IMR-90 (cell line): Measurements from ENCODE around the gene MTUS2. TPM values are rescaled to one million over a fixed set of nuclear protein-coding genes. Genes with fewer than 3 reads are reported as not detected.

Experiments
- ATAC-seq: fragments of 200-7000 bp; cut with Tn5 transposase; 2 replicates; pipeline ENCODE4 v1.9.1; 2020; ENCODE audit warnings: low read depth, mild to moderate bottlenecking, moderate library complexity
- BruUV-seq: library from RNA; stranded (reverse); fragments of 400-500 nt; replicated peaks from 2 replicates; lab custom pipeline; 2021; lab: Mats Ljungman, UMichigan
- CTCF ChIA-PET: fragments of 300-600 bp; formaldehyde crosslinking; extraction: SDS; loops from one replicate; lab custom pipeline; 2021; ENCODE audit warnings: antibody characterized with exemption; lab: Yijun Ruan, JAX
- POLR2A ChIA-PET: fragments of 300-600 bp; sonication (Branson Sonifier 250); formaldehyde crosslinking; loops from one replicate; lab custom pipeline; 2022; ENCODE audit warnings: antibody characterized with exemption; ENCODE audit not compliant: unreplicated experiment; lab: Charles Lee
- DNase-seq: peaks from one replicate; pipeline ENCODE4 v3.0.0; 2013
- H2AFZ ChIP-seq: replicated peaks from 2 replicates; pipeline ENCODE3; 2013; ENCODE audit warnings: low read length, mild to moderate bottlenecking; ENCODE audit not compliant: poor library complexity
- H2AK5ac ChIP-seq: 2 replicates; pipeline ENCODE4 v1.6.1; 2013; ENCODE audit warnings: low read depth, low read length, inconsistent platforms
- H2AK9ac ChIP-seq: replicated peaks from 2 replicates; pipeline ENCODE3; 2013; ENCODE audit warnings: mild to moderate bottlenecking, low read depth, low read length, moderate library complexity; ENCODE audit not compliant: poor library complexity
- H2BK120ac ChIP-seq: 2 replicates; pipeline ENCODE4 v1.6.1; 2013; ENCODE audit warnings: low read depth, low read length, inconsistent platforms
- H2BK15ac ChIP-seq: 3 replicates; pipeline ENCODE4 v1.6.1; 2013; ENCODE audit warnings: low read depth, low read length, inconsistent platforms
- H2BK20ac ChIP-seq: 2 replicates; pipeline ENCODE4 v1.6.1; 2013; ENCODE audit warnings: low read depth, mild to moderate bottlenecking, inconsistent platforms, low read length, moderate library complexity
- H2BK5ac ChIP-seq: 2 replicates; pipeline ENCODE4 v1.6.1; 2013; ENCODE audit warnings: mild to moderate bottlenecking, low read depth, low read length, inconsistent platforms; ENCODE audit not compliant: poor library complexity, severe bottlenecking
- H3K14ac ChIP-seq: replicated peaks from 2 replicates; pipeline ENCODE4 v1.6.1; 2013; ENCODE audit warnings: low read depth, low read length, inconsistent platforms
- H3K18ac ChIP-seq: 2 replicates; pipeline ENCODE4 v1.6.1; 2013; ENCODE audit warnings: low read depth, low read length, control low read depth
- H3K23ac ChIP-seq: 2 replicates; pipeline ENCODE4 v1.6.1; 2013; ENCODE audit warnings: low read depth, low read length, inconsistent platforms
- H3K27ac ChIP-seq: 2 replicates; pipeline ENCODE4 v1.5.1; 2013; ENCODE audit warnings: mild to moderate bottlenecking, control low read depth, low read length; ENCODE audit not compliant: insufficient read depth
- H3K27me3 ChIP-seq: 2 replicates; pipeline ENCODE4 v1.6.1; 2013; ENCODE audit warnings: low read length; ENCODE audit not compliant: control insufficient read depth, insufficient read depth
- H3K36me3 ChIP-seq: 2 replicates; pipeline ENCODE4 v1.6.1; 2013; ENCODE audit warnings: low read length, mixed read lengths; ENCODE audit not compliant: control insufficient read depth, insufficient read depth
- H3K4ac ChIP-seq: 2 replicates; pipeline ENCODE4 v1.6.1; 2013; ENCODE audit warnings: low read depth, low read length, inconsistent platforms
- H3K4me1 ChIP-seq: 2 replicates; pipeline ENCODE4 v1.6.1; 2013; ENCODE audit warnings: low read length, mixed read lengths; ENCODE audit not compliant: control insufficient read depth, insufficient read depth
- H3K4me2 ChIP-seq: 2 replicates; pipeline ENCODE4 v1.6.1; 2013; ENCODE audit warnings: low read depth, mild to moderate bottlenecking, control low read depth, low read length, moderate library complexity
- H3K4me3 ChIP-seq: 2 replicates; pipeline ENCODE4 v1.5.1; 2013; ENCODE audit warnings: low read depth, mild to moderate bottlenecking, control low read depth, low read length, moderate library complexity; ENCODE audit not compliant: insufficient read depth
- H3K56ac ChIP-seq: 2 replicates; pipeline ENCODE4 v1.6.1; 2013; ENCODE audit warnings: low read length, inconsistent platforms; ENCODE audit not compliant: insufficient read depth; ENCODE audit errors: extremely low read depth
- H3K79me1 ChIP-seq, 2 experiments: 2 replicates each; pipeline ENCODE4 v1.6.1; 2013; ENCODE audit warnings: low read length in 2 of 2, inconsistent platforms in 1 of 2, low read depth in 1 of 2
- H3K9ac ChIP-seq: 2 replicates; pipeline ENCODE4 v1.6.1; 2013; ENCODE audit warnings: low read depth, low read length, control low read depth
- H3K9me1 ChIP-seq: 2 replicates; pipeline ENCODE4 v1.6.1; 2013; ENCODE audit warnings: low read length, inconsistent platforms; ENCODE audit not compliant: insufficient read depth
- H3K9me3 ChIP-seq: 2 replicates; pipeline ENCODE4 v1.6.1; 2013; ENCODE audit warnings: low read length; ENCODE audit not compliant: control insufficient read depth, insufficient read depth
- H4K20me1 ChIP-seq: 2 replicates; pipeline ENCODE4 v1.6.1; 2013; ENCODE audit warnings: low read length, inconsistent platforms; ENCODE audit not compliant: insufficient read depth
- H4K5ac ChIP-seq: 2 replicates; pipeline ENCODE4 v1.6.1; 2013; ENCODE audit warnings: mild to moderate bottlenecking, low read depth, low read length, control low read depth
- H4K8ac ChIP-seq, 2 experiments: 2 replicates each; pipeline ENCODE4 v1.6.1; 2013; ENCODE audit warnings: low read depth in 2 of 2, low read length in 2 of 2, control low read depth in 1 of 2, inconsistent platforms in 1 of 2
- H4K91ac ChIP-seq: 2 replicates; pipeline ENCODE4 v1.6.1; 2013; ENCODE audit warnings: low read depth, low read length, inconsistent platforms; ENCODE audit not compliant: insufficient read depth
- FOS ChIP-seq: fragments of 150-350 bp; IDR thresholded peaks from 2 replicates; pipeline ENCODE4 v1.6.1; 2016; ENCODE audit warnings: low read depth, low read length
- USF2 ChIP-seq: fragments of 150-350 bp; IDR thresholded peaks from 2 replicates; pipeline ENCODE4 v1.6.1; 2017; ENCODE audit warnings: mild to moderate bottlenecking, antibody characterized with exemption, low read length, low read depth
- WGBS, 2 experiments: methylation state at CpG; one replicate each; pipeline versions ENCODE4 v1.1.5 to v1.1.7; 2013; ENCODE audit warnings: missing lambda C conversion rate in 2 of 2; ENCODE audit not compliant: insufficient read length in 1 of 2; ENCODE audit errors: extremely low coverage in 2 of 2; 5-methylcytosine and 5-hydroxymethylcytosine counted together
- dilution Hi-C: fragments of 300-500 bp; cut with HindIII; formaldehyde crosslinking; loops from one replicate; pipeline ENCODE4 v1.14.3; 2018; ENCODE audit warnings: low sequenced_read_pairs; ENCODE audit not compliant: unreplicated experiment
- in situ Hi-C: fragments of 300-500 bp; cut with MboI; formaldehyde crosslinking; loops from 3 replicates; pipeline ENCODE4 v1.14.3; 2019; ENCODE audit warnings: low sequenced_read_pairs, inconsistent platforms, mixed read lengths
- intact Hi-C: fragments of 100-400 bp; cut with micrococcal nuclease; formaldehyde crosslinking; loops from 2 replicates; pipeline ENCODE4 v1.10.0; 2022
- polyA plus RNA-seq, 3 experiments: library from polyadenylated mRNA; depleted of rRNA; stranded (reverse); fragments of >200 nt; gene quantifications; 2 replicates each; pipeline ENCODE4 v1.2.3, GENCODE V29; 2012; ENCODE audit warnings: low replicate concordance in 1 of 3
- total RNA-seq: library from RNA; depleted of rRNA; stranded (reverse); fragments of >200 nt; gene quantifications from 2 replicates; pipeline ENCODE4 v1.2.3, GENCODE V29; 2012

MTUS2 gene
- total and polyA plus RNA-seq, 2 of the 4 experiments (the other 2 are of a cell fraction), result under 0.01 to 0.02 TPM

- ATAC-seq, result peak; percentile 64
- no peak overlapping the region for H2AFZ ChIP-seq
Observed at GRCh38 chr13:29465741-29466293, 645.7 kb downstream of the MTUS2 start.

More at GRCh38 chr13:29465741-29466293, 645.7 kb downstream of the MTUS2 start:
- no peak for TF ChIP-seq FOS
- TF ChIP-seq USF2, result no peak
- no peak overlapping the region for H2AK5ac ChIP-seq
- H2BK120ac ChIP-seq, result no peak overlapping the region
- no peak overlapping the region for H3K23ac ChIP-seq
- no peak overlapping the region for H3K27ac ChIP-seq
- H3K9me3 ChIP-seq, result no peaks in the 10 kb centered on the region
- H3K18ac ChIP-seq, result no peak overlapping the region
- H3K4me2 ChIP-seq, result no peak overlapping the region
- no peak overlapping the region for H4K8ac ChIP-seq
- no peak overlapping the region for H2BK5ac ChIP-seq
- no peak overlapping the region for H4K91ac ChIP-seq
- no peaks in the 10 kb centered on the region for H3K79me1 ChIP-seq
- DNase-seq, result peak; percentile 62
- in situ Hi-C loops, result no loop called here
- H3K36me3 ChIP-seq, result no peaks in the 10 kb centered on the region
- no peak overlapping the region for H3K9ac ChIP-seq
- ChIA-PET POLR2A (no interaction called here), CTCF (no interaction called here)
- H3K4ac ChIP-seq, result no peak overlapping the region
- no TSS peak for BruUV-seq
- H3K4me1 ChIP-seq, result peaks cover 1% of the 10 kb centered on the region; the same call in 1 of the 2 replicates
- H3K4me3 ChIP-seq, result no peak overlapping the region
- H4K5ac ChIP-seq, result no peak overlapping the region
- intact Hi-C loops, result no loop called here
- no peak overlapping the region for H2BK20ac ChIP-seq
- no CpG with 5 or more reads among the region's 6 CpGs for WGBS, 2 experiments
- H2BK15ac ChIP-seq, result no peak overlapping the region
- dilution Hi-C loops, result no loop called here
- H3K14ac ChIP-seq, result no peak overlapping the region
- no peak overlapping the region for H2AK9ac ChIP-seq
- no peaks in the 10 kb centered on the region for H3K9me1 ChIP-seq
- H3K27me3 ChIP-seq, result peaks cover 31% of the 10 kb centered on the region
- H4K20me1 ChIP-seq, result no peaks in the 10 kb centered on the region
- H3K56ac ChIP-seq, result no peak overlapping the region
